ENCODE measurements around the gene UBE4A.

The UBE4A gene

GRCh38 chr11:118443590-118444218 is 84.3 kb downstream of the UBE4A start:
- H3K27me3 ChIP-seq (ENCODE audit: insufficient read depth, poor library complexity, severe bottlenecking), result no peaks in the 10 kb centered on the region
- no peak overlapping the region for H3K4me3 ChIP-seq (replicated peaks; ENCODE audit: insufficient read depth, low read length)
- no peak for TF ChIP-seq SPI1 (IDR thresholded peaks at IDR 0.05; ENCODE audit: borderline replicate concordance, low read depth)
- TF ChIP-seq CTCF (IDR thresholded peaks at IDR 0.05; ENCODE audit: insufficient read depth, low read length), result no peak
- TF ChIP-seq POLR2AphosphoS5 (IDR thresholded peaks at IDR 0.05; ENCODE audit: low read depth), result no peak
- TF ChIP-seq GABPA (IDR thresholded peaks at IDR 0.05; ENCODE audit: low read depth), result no peak
- TF ChIP-seq REST (IDR thresholded peaks at IDR 0.05; ENCODE audit: insufficient replicate concordance, low read depth), result no peak
- DNase-seq (ENCODE audit: low read depth in 1 of 2, low spot score in 1 of 2), result no peak
- no peak overlapping the region for H3K27ac ChIP-seq (replicated peaks)

GRCh38 chr11:118447423-118447822 is 88.0 kb downstream of the UBE4A start:
- TF ChIP-seq GABPA (IDR thresholded peaks at IDR 0.05; ENCODE audit: low read depth), result no peak
- Histone ChIP-seq H3K27me3 (ENCODE audit: insufficient read depth, poor library complexity, severe bottlenecking) (no peaks in the 10 kb centered on the region), H3K27ac (replicated peaks) (no peak overlapping the region), H3K4me3 (replicated peaks; ENCODE audit: insufficient read depth, low read length) (no peak overlapping the region)
- DNase-seq (ENCODE audit: low read depth in 1 of 2, low spot score in 1 of 2), result no peak

GRCh38 chr11:118448294-118448693 is 88.9 kb downstream of the UBE4A start:
- no peak overlapping the region for H3K4me3 ChIP-seq (replicated peaks; ENCODE audit: insufficient read depth, low read length)
- H3K27me3 ChIP-seq (ENCODE audit: insufficient read depth, poor library complexity, severe bottlenecking), result no peaks in the 10 kb centered on the region
- no peak overlapping the region for H3K27ac ChIP-seq (replicated peaks)
- no peak for DNase-seq (ENCODE audit: low read depth in 1 of 2, low spot score in 1 of 2)
- TF ChIP-seq POLR2AphosphoS5 (IDR thresholded peaks at IDR 0.05; ENCODE audit: low read depth) (no peak), GABPA (IDR thresholded peaks at IDR 0.05; ENCODE audit: low read depth) (no peak), SPI1 (IDR thresholded peaks at IDR 0.05; ENCODE audit: borderline replicate concordance, low read depth) (no peak), CTCF (IDR thresholded peaks at IDR 0.05; ENCODE audit: insufficient read depth, low read length) (no peak), REST (IDR thresholded peaks at IDR 0.05; ENCODE audit: insufficient replicate concordance, low read depth) (no peak)

Data from HL-60 (cell line).